Epithelial cell of esophagus (primary cell): ENCODE measurements around the gene PLXNA2.

Experiments used
- DNase-seq: peaks from one replicate; pipeline ENCODE4 v3.0.0; 2010; ENCODE audit warnings: low read depth
- H3K4me3 ChIP-seq: 2 replicates; pipeline ENCODE4 v1.5.1; 2011; ENCODE audit warnings: mild to moderate bottlenecking, low read length, control low read depth
- CTCF ChIP-seq: IDR thresholded peaks from 2 replicates; pipeline ENCODE4 v1.5.1; 2011; ENCODE audit warnings: low read depth, mild to moderate bottlenecking, low read length, control low read depth, inconsistent platforms; ENCODE audit not compliant: insufficient read depth; ENCODE audit errors: missing control alignments

The PLXNA2 gene

DNA sequence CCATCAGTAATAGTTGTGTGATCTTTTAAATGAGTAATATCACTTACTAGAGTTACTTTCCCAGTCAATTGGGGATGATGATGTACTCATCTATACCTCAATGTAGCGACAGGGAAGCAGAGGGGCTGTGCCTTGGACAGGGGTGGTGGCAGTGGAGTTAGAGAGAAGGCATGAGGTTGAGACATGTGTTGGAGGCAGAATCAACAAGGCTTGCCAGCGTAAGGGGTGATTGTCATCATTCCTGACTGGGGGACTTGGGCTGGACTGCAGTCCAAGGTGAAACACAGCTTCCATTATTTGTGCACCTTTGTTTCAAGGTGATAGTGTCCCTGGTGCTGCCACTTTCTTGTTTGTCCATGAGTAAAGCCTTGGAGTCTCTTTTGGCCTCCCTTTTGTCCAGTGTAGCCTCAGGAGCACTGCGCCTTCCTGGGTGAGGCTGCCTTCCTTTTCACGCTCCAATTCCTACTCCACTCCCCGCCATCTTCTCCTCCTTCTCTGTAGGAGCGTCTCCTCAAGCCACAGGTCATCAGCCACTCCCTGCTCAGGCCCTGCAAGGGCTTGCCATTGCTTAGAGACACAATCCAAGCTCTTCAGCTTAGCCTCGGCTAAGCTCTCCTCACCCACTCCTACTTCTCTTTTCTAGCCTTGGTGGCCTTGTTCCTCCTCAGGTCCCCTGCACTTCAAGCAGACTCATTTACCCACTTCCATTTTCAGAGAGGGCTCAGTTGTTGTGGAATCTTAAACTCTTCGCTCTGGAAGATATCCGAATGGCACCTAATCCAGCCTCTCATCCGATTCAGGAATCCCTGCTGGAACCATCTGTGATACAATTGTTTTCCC lies 255.6 kb downstream of the PLXNA2 start:
- no peak for DNase-seq
- no peak for TF ChIP-seq CTCF
- H3K4me3 ChIP-seq, result no peak overlapping the region

DNA sequence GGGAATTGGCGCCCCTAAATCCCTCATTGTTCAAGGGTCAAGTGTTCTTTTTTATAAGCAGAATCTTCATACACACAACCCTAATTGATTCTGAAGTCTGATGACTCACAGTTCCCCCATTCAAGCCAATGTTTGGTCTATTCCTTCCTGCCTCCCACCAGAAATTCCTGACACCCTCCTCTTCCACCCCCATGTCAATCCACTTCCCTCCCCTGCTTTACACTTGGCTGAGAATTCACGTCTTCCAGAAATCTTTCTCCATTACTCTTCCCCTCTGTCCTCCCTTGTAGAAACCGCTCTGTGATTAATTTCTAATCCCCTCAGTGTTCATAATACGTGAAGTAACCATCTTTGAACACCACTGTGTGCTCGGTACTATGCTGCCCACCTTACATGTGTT lies 257.0 kb downstream of the PLXNA2 start:
- no peak for DNase-seq
- TF ChIP-seq CTCF, result no peak
- H3K4me3 ChIP-seq, result no peak overlapping the region

GRCh38 chr1:207985996-207986395 lies 258.2 kb downstream of the PLXNA2 start:
- DNase-seq, result no peak
- no peak for TF ChIP-seq CTCF
- no peak overlapping the region for H3K4me3 ChIP-seq

- no peak for TF ChIP-seq CTCF
These were observed 259.2 kb downstream of the PLXNA2 start for GRCh38 chr1:207984831-207985572.

DNA sequence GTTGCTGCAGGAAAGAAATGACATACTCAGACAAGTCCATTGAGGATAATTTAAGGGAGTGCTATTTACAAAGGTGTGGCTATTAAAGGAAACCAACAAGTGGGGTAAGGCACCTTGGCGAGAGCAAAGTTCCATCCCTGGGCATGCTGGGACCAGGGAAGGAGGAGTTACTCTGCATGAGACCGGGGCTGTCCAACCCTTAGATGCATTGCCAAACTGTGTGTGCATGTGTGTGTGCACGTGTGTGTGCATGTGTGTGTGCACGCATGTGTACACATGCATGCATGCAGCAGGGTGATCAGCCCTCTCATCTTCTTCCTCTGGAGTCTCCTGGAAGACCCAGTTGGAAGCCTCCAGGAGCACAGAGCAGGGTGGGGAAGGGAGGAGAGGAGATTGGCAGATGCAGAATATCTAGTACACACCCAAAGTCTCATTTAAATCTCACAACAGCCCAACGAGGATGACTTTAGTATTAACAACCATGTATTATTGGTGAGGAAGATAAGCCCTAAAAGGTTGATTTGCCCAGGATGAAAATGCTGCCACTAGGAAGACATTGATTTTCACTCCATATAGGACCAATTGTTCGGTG lies 261.0 kb downstream of the PLXNA2 start:
- no peak for TF ChIP-seq CTCF
- DNase-seq, result no peak
- no peak overlapping the region for H3K4me3 ChIP-seq

More at GRCh38 chr1:207984831-207985572, 259.2 kb downstream of the PLXNA2 start:
- no peak overlapping the region for H3K4me3 ChIP-seq
- no peak for DNase-seq

- no peak overlapping the region for H3K4me3 ChIP-seq
- peak; percentile 31 for TF ChIP-seq CTCF
- DNase-seq, result no peak
These were observed 262.2 kb downstream of the PLXNA2 start for GRCh38 chr1:207981976-207982375.
